CD14-positive monocyte (primary cell): Measurements from ENCODE around the gene EDC3. TPM values are rescaled to one million over a fixed set of nuclear protein-coding genes. Genes with fewer than 3 reads are reported as not detected.

Experiments
- DNase-seq, 3 donors: peaks; one replicate each; pipeline ENCODE4 v3.0.0-alpha.2; 2011 to 2022
- H2AFZ ChIP-seq: 2 replicates; pipeline ENCODE4 v1.6.0; 2012; ENCODE audit warnings: mild to moderate bottlenecking, low read depth, low read length, inconsistent platforms; ENCODE audit not compliant: insufficient read depth, poor library complexity, severe bottlenecking
- H3K27ac ChIP-seq, 2 donors: 1 replicate in 1 of 2; 2 replicates in 1 of 2; pipeline ENCODE4 v1.5.1; 2012 to 2013; ENCODE audit warnings: low read length in 2 of 2, control low read depth in 1 of 2, inconsistent platforms in 1 of 2, low read depth in 1 of 2, mild to moderate bottlenecking in 1 of 2
- H3K27me3 ChIP-seq, 2 donors: one replicate each; pipeline versions ENCODE4 v1.6.0 to v1.6.1; 2011 to 2013; ENCODE audit warnings: low read length in 2 of 2; ENCODE audit not compliant: control insufficient read depth in 2 of 2, insufficient read depth in 2 of 2
- H3K36me3 ChIP-seq, 2 donors: replicated peaks in 1 of 2; 1 replicate in 1 of 2; 2 replicates in 1 of 2; pipeline versions ENCODE4 v1.5.1 to v1.6.1; 2012 to 2013; ENCODE audit warnings: low read length in 2 of 2, control low read depth in 1 of 2, inconsistent platforms in 1 of 2, mild to moderate bottlenecking in 1 of 2; ENCODE audit not compliant: insufficient read depth in 2 of 2, control insufficient read depth in 1 of 2
- H3K4me1 ChIP-seq, 2 donors: 1 replicate in 1 of 2; 2 replicates in 1 of 2; pipeline versions ENCODE4 v1.5.1 to v1.6.1; 2012 to 2013; ENCODE audit warnings: low read length in 2 of 2, control low read depth in 1 of 2, inconsistent platforms in 1 of 2, mild to moderate bottlenecking in 1 of 2, moderate library complexity in 1 of 2; ENCODE audit not compliant: insufficient read depth in 2 of 2, control insufficient read depth in 1 of 2
- H3K4me2 ChIP-seq: replicated peaks from 2 replicates; pipeline ENCODE3; 2012; ENCODE audit warnings: low read length, moderate library complexity, mild to moderate bottlenecking; ENCODE audit not compliant: poor library complexity, severe bottlenecking; ENCODE audit errors: extremely low read depth
- H3K4me3 ChIP-seq, 3 experiments: fragments of 200-600 bp in 1 of 3; sonication (generic) in 1 of 3; replicated peaks in 1 of 3; 1 replicate in 2 of 3; 2 replicates in 1 of 3; pipeline ENCODE4 v1.5.1; 2011 to 2013; ENCODE audit warnings: low read length in 3 of 3, mild to moderate bottlenecking in 3 of 3, control low read depth in 2 of 3, low read depth in 2 of 3, inconsistent platforms in 1 of 3, moderate library complexity in 1 of 3
- H3K79me2 ChIP-seq: 2 replicates; pipeline ENCODE4 v1.6.0; 2012; ENCODE audit warnings: mild to moderate bottlenecking, control low read depth, inconsistent platforms, low read length, moderate library complexity; ENCODE audit not compliant: insufficient read depth
- H3K9ac ChIP-seq: 2 replicates; pipeline ENCODE4 v1.6.0; 2017; ENCODE audit warnings: low read length, mild to moderate bottlenecking; ENCODE audit not compliant: insufficient read depth, poor library complexity, severe bottlenecking
- H3K9me3 ChIP-seq, 2 donors: replicated peaks in 1 of 2; 1 replicate in 1 of 2; 2 replicates in 1 of 2; pipeline versions ENCODE4 v1.5.1 to v1.6.1; 2012 to 2013; ENCODE audit warnings: low read length in 2 of 2, control low read depth in 1 of 2; ENCODE audit not compliant: control insufficient read depth in 1 of 2, insufficient read depth in 1 of 2
- H4K20me1 ChIP-seq: 2 replicates; pipeline ENCODE4 v1.6.0; 2012; ENCODE audit warnings: mild to moderate bottlenecking, low read length, control low read depth, moderate library complexity; ENCODE audit not compliant: insufficient read depth
- H3K27ac Mint-ChIP-seq, 7 donors: one replicate each; pipeline ENCODE4 v1.8.0; 2020; ENCODE audit warnings: mild to moderate bottlenecking in 7 of 7, mixed read lengths in 7 of 7, moderate library complexity in 6 of 7, inconsistent platforms in 2 of 7
- H3K27me3 Mint-ChIP-seq, 3 donors: one replicate each; pipeline ENCODE4 v1.8.0; 2021 to 2022; ENCODE audit warnings: low read depth in 3 of 3, mild to moderate bottlenecking in 3 of 3, mixed read lengths in 3 of 3, moderate library complexity in 3 of 3, inconsistent platforms in 1 of 3
- H3K36me3 Mint-ChIP-seq, 2 donors: one replicate each; pipeline ENCODE4 v1.8.0; 2020; ENCODE audit warnings: mixed read lengths in 2 of 2, inconsistent platforms in 1 of 2, mild to moderate bottlenecking in 1 of 2
- H3K4me1 Mint-ChIP-seq: one replicate; pipeline ENCODE4 v1.8.0; 2020; ENCODE audit warnings: mild to moderate bottlenecking, mixed read lengths
- H3K4me3 Mint-ChIP-seq, 2 donors: one replicate each; pipeline ENCODE4 v1.8.0; 2020; ENCODE audit warnings: mild to moderate bottlenecking in 2 of 2, mixed read lengths in 2 of 2, moderate library complexity in 1 of 2
- H3K9me3 Mint-ChIP-seq, 7 donors: one replicate each; pipeline ENCODE4 v1.8.0; 2020 to 2022; ENCODE audit warnings: mixed read lengths in 7 of 7, mild to moderate bottlenecking in 6 of 7, moderate library complexity in 6 of 7, inconsistent platforms in 2 of 7
- WGBS: methylation state at CpG from one replicate; pipeline ENCODE4 v1.1.5; 2013; ENCODE audit warnings: missing lambda C conversion rate; ENCODE audit not compliant: insufficient coverage; 5-methylcytosine and 5-hydroxymethylcytosine counted together
- intact Hi-C, 2 donors: fragments of 100-400 bp; cut with micrococcal nuclease; formaldehyde crosslinking; loops; one replicate each; pipeline versions ENCODE4 v1.15.0 to v1.15.1; 2023
- polyA plus RNA-seq, 3 donors: library from polyadenylated mRNA; depleted of rRNA in 1 of 3; unstranded in 2 of 3; stranded (reverse) in 1 of 3; fragments of 300-500 nt in 2 of 3; fragments of >200 nt in 1 of 3; fragmentation: Illumina TruSeq in 2 of 3; gene quantifications; 1 replicate in 2 of 3; 2 replicates in 1 of 3; pipeline ENCODE4 v1.2.3, GENCODE V29; 2012 to 2021
- TF ChIP-seq, protein P1 (sequence below): fragments of 200-600 bp; IDR thresholded peaks from one replicate; pipeline ENCODE4 v1.8.0; 2022; ENCODE audit warnings: antibody characterized with exemption, mild to moderate bottlenecking

Gene EDC3
- polyA plus RNA-seq, 3 donors, result 10.0 to 14.9 (median 10.5) TPM

DNA sequence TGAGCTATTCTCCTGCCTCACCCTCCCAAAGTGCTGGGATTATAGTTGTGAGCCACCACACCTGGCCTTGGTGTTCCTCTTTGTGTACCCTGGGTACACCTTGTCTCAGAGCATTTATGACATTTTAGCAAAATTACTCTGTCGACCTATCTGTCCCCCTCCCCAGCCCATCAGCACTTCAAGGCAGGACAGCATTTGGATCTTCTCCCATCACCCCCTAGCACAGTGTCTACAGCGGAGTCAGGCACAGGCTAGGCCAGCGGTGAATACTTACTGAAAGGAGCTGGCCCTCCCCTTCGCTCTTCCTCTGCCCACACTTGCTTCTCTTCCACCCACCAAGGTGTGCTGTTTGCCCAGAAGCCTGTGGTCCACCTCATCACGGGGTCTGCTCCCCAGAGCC is 100.6 kb downstream of the EDC3 start:
- no peaks in the 10 kb centered on the region for H3K27me3 Mint-ChIP-seq
- H3K4me3 Mint-ChIP-seq, result no peak overlapping the region
- Histone ChIP-seq H3K27me3 (no peaks in the 10 kb centered on the region), H4K20me1 (peaks cover 8% of the 10 kb centered on the region), H3K36me3 (peaks cover 47 to 57% of the 10 kb centered on the region in 2 donors), H3K9me3 (no peaks in the 10 kb centered on the region), H3K4me2 (no peak overlapping the region), H3K4me1 (peaks cover 13 to 15% of the 10 kb centered on the region in 2 donors), H2AFZ (no peak overlapping the region), H3K9ac (no peak overlapping the region), H3K4me3 (no peak overlapping the region), H3K79me2 (peaks cover 4% of the 10 kb centered on the region), H3K27ac (no peak overlapping the region)
- 96% methylated on average over 4 of the region's 5 CpGs for WGBS
- no peaks in the 10 kb centered on the region for H3K9me3 Mint-ChIP-seq
- TF ChIP-seq, protein P1, sequence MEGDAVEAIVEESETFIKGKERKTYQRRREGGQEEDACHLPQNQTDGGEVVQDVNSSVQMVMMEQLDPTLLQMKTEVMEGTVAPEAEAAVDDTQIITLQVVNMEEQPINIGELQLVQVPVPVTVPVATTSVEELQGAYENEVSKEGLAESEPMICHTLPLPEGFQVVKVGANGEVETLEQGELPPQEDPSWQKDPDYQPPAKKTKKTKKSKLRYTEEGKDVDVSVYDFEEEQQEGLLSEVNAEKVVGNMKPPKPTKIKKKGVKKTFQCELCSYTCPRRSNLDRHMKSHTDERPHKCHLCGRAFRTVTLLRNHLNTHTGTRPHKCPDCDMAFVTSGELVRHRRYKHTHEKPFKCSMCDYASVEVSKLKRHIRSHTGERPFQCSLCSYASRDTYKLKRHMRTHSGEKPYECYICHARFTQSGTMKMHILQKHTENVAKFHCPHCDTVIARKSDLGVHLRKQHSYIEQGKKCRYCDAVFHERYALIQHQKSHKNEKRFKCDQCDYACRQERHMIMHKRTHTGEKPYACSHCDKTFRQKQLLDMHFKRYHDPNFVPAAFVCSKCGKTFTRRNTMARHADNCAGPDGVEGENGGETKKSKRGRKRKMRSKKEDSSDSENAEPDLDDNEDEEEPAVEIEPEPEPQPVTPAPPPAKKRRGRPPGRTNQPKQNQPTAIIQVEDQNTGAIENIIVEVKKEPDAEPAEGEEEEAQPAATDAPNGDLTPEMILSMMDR, result no peak
- peaks cover 50 to 71% of the 10 kb centered on the region in 2 donors for H3K36me3 Mint-ChIP-seq
- intact Hi-C loops, result loop anchor here in 1 of 2 donors (5.0 kb wide), 1 partner anchor 53 kb away; the partner anchor contains the start of gene ARID3B
- peaks cover 15% of the 10 kb centered on the region for H3K4me1 Mint-ChIP-seq
- H3K27ac Mint-ChIP-seq, result peak overlapping the region in 2 of 7 donors; percentile 14 to 15
- DNase-seq, result no peak

DNA sequence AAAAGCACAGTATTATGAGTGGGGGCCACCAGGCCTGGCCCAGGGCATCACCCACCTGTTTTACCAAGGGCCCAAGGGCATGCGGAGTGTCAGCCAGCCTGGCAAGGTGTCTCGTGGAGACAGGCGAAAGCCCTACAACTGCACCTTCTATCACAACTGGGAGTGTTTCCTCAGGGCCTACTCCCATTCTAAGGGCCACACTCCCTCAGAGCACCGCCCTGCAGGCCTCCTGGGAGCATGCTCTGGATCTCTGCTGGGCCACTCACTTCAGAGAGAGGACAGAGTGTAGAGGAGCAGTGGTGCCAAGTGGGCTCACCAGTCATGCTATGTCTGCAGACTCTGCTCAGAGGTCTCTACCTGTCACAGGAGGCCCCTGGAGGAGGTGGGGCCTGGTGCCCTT is 101.4 kb downstream of the EDC3 start:
- no peaks in the 10 kb centered on the region for H3K9me3 Mint-ChIP-seq
- H3K27ac Mint-ChIP-seq, result no peak overlapping the region
- H3K27me3 ChIP-seq, result no peaks in the 10 kb centered on the region
- H3K4me3 Mint-ChIP-seq, result no peak overlapping the region
- intact Hi-C loops, result no loop called here
- H3K4me3 ChIP-seq, result no peak overlapping the region
- TF ChIP-seq, protein P1, result no peak
- peaks cover 51 to 64% of the 10 kb centered on the region in 2 donors for H3K36me3 ChIP-seq
- H3K4me1 ChIP-seq, result peaks cover 19 to 21% of the 10 kb centered on the region in 2 donors
- H3K4me2 ChIP-seq, result no peak overlapping the region
- H3K9ac ChIP-seq, result no peak overlapping the region
- H2AFZ ChIP-seq, result no peak overlapping the region
- H3K36me3 Mint-ChIP-seq, result peaks cover 58 to 79% of the 10 kb centered on the region in 2 donors
- DNase-seq, result no peak
- no peaks in the 10 kb centered on the region for H3K27me3 Mint-ChIP-seq
- H3K9me3 ChIP-seq, result no peaks in the 10 kb centered on the region
- peaks cover 8% of the 10 kb centered on the region for H4K20me1 ChIP-seq
- no peak overlapping the region for H3K27ac ChIP-seq
- H3K4me1 Mint-ChIP-seq, result peaks cover 21% of the 10 kb centered on the region
- WGBS, result no CpG with 5 or more reads among the region's 4 CpGs
- H3K79me2 ChIP-seq, result peaks cover 4% of the 10 kb centered on the region
